Measurements from ENCODE around the gene KIF3A. TPM values are rescaled to one million over a fixed set of nuclear protein-coding genes. Genes with fewer than 3 reads are reported as not detected.
A peak's percentile ranks its signal among the peaks of the same experiment; 100 is the strongest.

Gene KIF3A
- total and polyA plus RNA-seq, 2 experiments from 2014 or later: 5.4 to 10.5 TPM

- no peaks in the 10 kb centered on the region for H3K36me3 ChIP-seq
- H3K27ac ChIP-seq: no peak overlapping the region
- H3K4me1 ChIP-seq (ENCODE audit: low read depth): peaks cover 13% of the 10 kb centered on the region
- no peaks in the 10 kb centered on the region for H3K9me3 ChIP-seq (ENCODE audit: low read depth)
- H3K27me3 ChIP-seq: peaks cover 22% of the 10 kb centered on the region
- TF ChIP-seq CTCF (IDR thresholded peaks at IDR 0.05; ENCODE audit: low read depth, low read length): no peak
- no peak overlapping the region for H3K4me3 ChIP-seq
- no peak for DNase-seq (ENCODE audit: low read depth in 1 of 2, low spot score in 1 of 2)
Measured at GRCh38 chr5:132774406-132774805, 37.1 kb upstream of the KIF3A start.

GRCh38 chr5:132773601-132774355, 36.4 kb upstream of the KIF3A start:
- Histone ChIP-seq H3K4me3 (no peak overlapping the region), H3K27ac (no peak overlapping the region), H3K4me1 (ENCODE audit: low read depth) (peaks cover 13% of the 10 kb centered on the region), H3K9me3 (ENCODE audit: low read depth) (no peaks in the 10 kb centered on the region), H3K36me3 (no peaks in the 10 kb centered on the region), H3K27me3 (peaks cover 15% of the 10 kb centered on the region)
- no peak for TF ChIP-seq CTCF (IDR thresholded peaks at IDR 0.05; ENCODE audit: low read depth, low read length)
- no peak for DNase-seq (ENCODE audit: low read depth in 1 of 2, low spot score in 1 of 2)

GRCh38 chr5:132773114-132773513, 35.8 kb upstream of the KIF3A start:
- no peak for TF ChIP-seq CTCF (IDR thresholded peaks at IDR 0.05; ENCODE audit: low read depth, low read length)
- no peak for DNase-seq (ENCODE audit: low read depth in 1 of 2, low spot score in 1 of 2)
- no peaks in the 10 kb centered on the region for H3K36me3 ChIP-seq
- peaks cover 13% of the 10 kb centered on the region for H3K4me1 ChIP-seq (ENCODE audit: low read depth)
- H3K27me3 ChIP-seq: peaks cover 9% of the 10 kb centered on the region
- H3K4me3 ChIP-seq: no peak overlapping the region
- no peak overlapping the region for H3K27ac ChIP-seq
- no peaks in the 10 kb centered on the region for H3K9me3 ChIP-seq (ENCODE audit: low read depth)

- DNase-seq (ENCODE audit: low read depth in 1 of 2, low spot score in 1 of 2): peak in 1 of 2 donors; percentile 22
- no peak for TF ChIP-seq CTCF (IDR thresholded peaks at IDR 0.05; ENCODE audit: low read depth, low read length)
- Histone ChIP-seq H3K4me1 (ENCODE audit: low read depth) (peaks cover 13% of the 10 kb centered on the region), H3K27me3 (peaks cover 2% of the 10 kb centered on the region), H3K9me3 (ENCODE audit: low read depth) (no peaks in the 10 kb centered on the region), H3K36me3 (no peaks in the 10 kb centered on the region), H3K4me3 (no peak overlapping the region), H3K27ac (peak overlapping the region; percentile 93)
Measured at GRCh38 chr5:132772291-132773070, 35.1 kb upstream of the KIF3A start.

GRCh38 chr5:132771503-132771998, 34.2 kb upstream of the KIF3A start:
- Histone ChIP-seq H3K4me3 (no peak overlapping the region), H3K27me3 (no peaks in the 10 kb centered on the region), H3K36me3 (no peaks in the 10 kb centered on the region), H3K9me3 (ENCODE audit: low read depth) (no peaks in the 10 kb centered on the region), H3K27ac (peak overlapping the region; percentile 93), H3K4me1 (ENCODE audit: low read depth) (peaks cover 13% of the 10 kb centered on the region)
- no peak for TF ChIP-seq CTCF (IDR thresholded peaks at IDR 0.05; ENCODE audit: low read depth, low read length)
- peak; percentile 73 to 86 for DNase-seq (ENCODE audit: low read depth in 1 of 2, low spot score in 1 of 2)
